ENCODE measurements around the gene RPS19BP1.
"Not testable (repeated sequence)": the region's sequence is repeated elsewhere in the genome, so short reads cannot be mapped to it uniquely, and the experiment has no call there.

Gene RPS19BP1

DNA sequence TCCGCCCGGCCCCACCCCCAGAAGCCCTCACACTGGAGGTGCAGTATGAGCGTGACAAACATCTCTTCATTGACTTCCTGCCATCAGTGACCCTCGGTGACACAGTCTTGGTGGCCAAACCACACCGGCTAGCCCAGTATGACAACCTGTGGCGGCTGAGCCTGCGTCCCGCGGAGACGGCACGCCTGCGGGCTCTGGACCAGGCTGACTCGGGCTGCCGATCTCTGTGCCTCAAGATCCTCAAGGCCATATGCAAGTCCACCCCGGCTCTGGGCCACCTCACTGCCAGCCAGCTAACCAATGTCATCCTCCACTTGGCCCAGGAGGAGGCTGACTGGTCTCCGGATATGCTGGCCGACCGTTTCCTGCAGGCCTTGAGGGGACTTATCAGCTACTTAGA lies 18.8 kb downstream of the RPS19BP1 start:
- Mint-ChIP-seq H3K36me3 (peaks cover 8% of the 10 kb centered on the region), H3K4me3 (no peak overlapping the region), H3K4me1 (peaks cover 32% of the 10 kb centered on the region), H3K9me3 (no peaks in the 10 kb centered on the region), H3K27me3 (no peaks in the 10 kb centered on the region), H3K27ac (no peak overlapping the region)

- H3K27ac Mint-ChIP-seq: no peak overlapping the region
- H3K4me1 Mint-ChIP-seq: peaks cover 36% of the 10 kb centered on the region
- peaks cover 10% of the 10 kb centered on the region for H3K36me3 Mint-ChIP-seq
- no peaks in the 10 kb centered on the region for H3K27me3 Mint-ChIP-seq
- no peaks in the 10 kb centered on the region for H3K9me3 Mint-ChIP-seq
- no peak overlapping the region for H3K4me3 Mint-ChIP-seq
Observed at GRCh38 chr22:39512026-39512425, 20.5 kb downstream of the RPS19BP1 start.

- no peak overlapping the region for H3K27ac Mint-ChIP-seq
- H3K9me3 Mint-ChIP-seq: no peaks in the 10 kb centered on the region
- peaks cover 43% of the 10 kb centered on the region for H3K4me1 Mint-ChIP-seq
- H3K4me3 Mint-ChIP-seq: no peak overlapping the region
- no peaks in the 10 kb centered on the region for H3K27me3 Mint-ChIP-seq
- H3K36me3 Mint-ChIP-seq: peaks cover 16% of the 10 kb centered on the region
Observed at GRCh38 chr22:39511226-39511625, 21.3 kb downstream of the RPS19BP1 start.

DNA sequence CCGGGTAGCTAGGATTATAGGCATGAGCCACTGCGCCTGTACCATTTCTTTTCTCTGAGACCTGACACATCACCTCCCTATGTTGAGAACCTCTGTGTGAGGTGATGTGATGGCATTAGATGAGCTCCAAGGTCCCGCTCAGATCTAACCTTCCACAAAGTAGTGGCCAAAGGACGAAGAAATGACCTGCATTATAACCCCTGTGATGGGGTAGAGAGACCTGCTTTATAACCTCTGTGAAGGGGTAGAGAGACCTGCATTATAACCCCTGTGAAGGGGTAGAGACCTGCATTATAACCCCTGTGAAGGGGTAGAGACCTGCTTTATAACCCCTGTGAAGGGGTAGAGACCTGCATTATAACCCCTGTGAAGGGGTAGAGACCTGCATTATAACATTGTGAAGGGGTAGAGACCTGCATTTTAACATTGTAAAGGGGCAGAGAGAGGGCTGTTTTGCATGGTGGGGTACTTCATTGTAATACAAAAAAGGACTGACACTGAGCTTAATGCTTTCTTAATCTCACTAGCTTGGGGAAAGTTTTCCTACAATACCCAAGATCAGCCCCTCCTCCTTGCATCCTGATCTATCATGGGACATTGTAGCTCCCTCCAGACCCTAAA lies 21.9 kb downstream of the RPS19BP1 start:
- H3K9me3 Mint-ChIP-seq: no peaks in the 10 kb centered on the region
- peaks cover 16% of the 10 kb centered on the region for H3K36me3 Mint-ChIP-seq
- no peak overlapping the region for H3K4me3 Mint-ChIP-seq
- peaks cover 43% of the 10 kb centered on the region for H3K4me1 Mint-ChIP-seq
- no peak overlapping the region for H3K27ac Mint-ChIP-seq
- H3K27me3 Mint-ChIP-seq: no peaks in the 10 kb centered on the region

DNA sequence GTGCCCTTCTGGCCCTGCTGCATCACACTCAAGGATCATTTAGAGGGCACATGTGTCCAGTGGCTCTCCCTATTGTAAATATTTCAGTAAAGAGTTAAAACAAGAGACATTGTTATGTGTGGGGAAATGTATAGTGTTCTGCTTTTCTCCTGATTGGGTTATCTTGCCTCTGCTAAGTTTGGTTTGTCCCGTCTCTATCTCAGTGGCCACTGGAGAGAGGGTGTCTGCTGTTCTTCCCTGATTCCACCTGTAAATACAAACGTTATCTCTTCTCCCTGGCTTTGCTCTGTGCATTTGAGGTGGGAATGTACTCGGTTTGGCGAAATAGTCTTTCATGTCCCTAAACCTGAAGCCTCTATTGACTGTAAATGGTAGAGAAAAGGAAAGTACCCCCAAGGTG lies 24.2 kb downstream of the RPS19BP1 start:
- no peaks in the 10 kb centered on the region for H3K27me3 Mint-ChIP-seq
- H3K4me1 Mint-ChIP-seq: peaks cover 48% of the 10 kb centered on the region
- H3K4me3 Mint-ChIP-seq: no peak overlapping the region
- H3K9me3 Mint-ChIP-seq: no peaks in the 10 kb centered on the region
- peaks cover 18% of the 10 kb centered on the region for H3K36me3 Mint-ChIP-seq
- H3K27ac Mint-ChIP-seq: no peak overlapping the region

DNA sequence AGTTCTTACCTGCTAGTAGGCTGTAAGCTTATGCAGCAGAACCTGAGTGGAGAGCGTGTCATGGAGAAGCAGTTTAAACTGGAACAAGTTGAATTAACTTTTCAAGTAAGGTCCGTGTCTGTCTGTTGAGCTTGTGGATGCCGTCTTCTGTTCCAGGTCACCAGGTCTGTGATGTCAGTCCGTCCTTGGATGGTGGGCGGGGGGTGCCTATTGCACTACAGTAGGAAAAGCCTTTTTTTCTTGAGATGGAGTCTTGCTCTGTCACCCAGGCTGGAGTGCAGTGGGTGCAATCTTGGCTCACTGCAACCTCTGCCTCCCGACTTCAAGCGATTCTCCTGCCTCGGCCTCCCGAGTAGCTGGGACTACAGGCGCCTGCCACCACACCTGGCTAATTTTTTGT lies 25.5 kb downstream of the RPS19BP1 start:
- not testable (repeated sequence) for H3K4me3 Mint-ChIP-seq, H3K9me3 Mint-ChIP-seq, H3K27me3 Mint-ChIP-seq, H3K27ac Mint-ChIP-seq
- H3K4me1 Mint-ChIP-seq: peaks cover 55% of the 10 kb centered on the region
- peaks cover 19% of the 10 kb centered on the region for H3K36me3 Mint-ChIP-seq

DNA sequence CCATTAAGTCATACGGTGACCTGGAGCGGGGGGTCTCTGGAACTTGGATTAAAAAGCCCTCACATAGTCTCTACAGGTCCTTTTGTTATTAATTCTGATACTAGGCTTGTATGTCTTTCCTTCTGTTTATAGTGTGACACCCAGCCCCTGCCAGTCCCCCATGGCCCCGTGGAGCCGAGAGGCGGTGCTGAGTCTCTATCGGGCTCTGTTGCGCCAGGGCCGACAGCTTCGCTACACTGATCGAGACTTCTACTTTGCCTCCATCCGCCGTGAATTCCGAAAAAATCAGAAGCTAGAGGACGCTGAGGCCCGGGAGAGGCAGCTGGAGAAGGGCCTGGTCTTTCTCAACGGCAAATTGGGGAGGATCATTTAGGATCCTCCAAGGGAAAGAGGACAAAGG lies 28.5 kb downstream of the RPS19BP1 start:
- peaks cover 50% of the 10 kb centered on the region for H3K4me1 Mint-ChIP-seq

DNA sequence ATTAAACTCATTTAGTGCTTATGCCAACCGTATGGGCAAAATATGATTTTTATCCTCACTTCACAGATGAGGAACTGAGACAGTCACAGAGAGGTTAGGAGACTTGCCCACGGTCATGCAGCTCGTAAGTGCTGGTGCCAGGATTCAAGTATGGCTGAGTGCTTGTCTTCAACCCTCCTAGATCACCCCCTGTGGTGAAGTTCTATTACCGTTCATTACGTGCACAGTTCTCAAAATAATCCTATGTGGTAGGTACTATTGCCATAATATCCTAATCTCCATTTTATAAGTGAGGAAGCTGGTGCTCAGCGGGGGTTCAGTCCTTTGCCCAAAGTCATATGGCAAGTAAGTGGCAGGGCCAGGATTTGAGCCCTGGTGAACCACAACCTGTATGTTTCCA lies 28.9 kb downstream of the RPS19BP1 start:
- Mint-ChIP-seq H3K36me3 (peaks cover 18% of the 10 kb centered on the region), H3K9me3 (no peaks in the 10 kb centered on the region), H3K4me3 (peak overlapping the region; percentile 97), H3K27ac (peak overlapping the region; percentile 19), H3K27me3 (no peaks in the 10 kb centered on the region), H3K4me1 (peaks cover 48% of the 10 kb centered on the region)

More for the DNA sequence above, 28.5 kb downstream of the RPS19BP1 start:
- Mint-ChIP-seq H3K27me3 (no peaks in the 10 kb centered on the region), H3K27ac (no peak overlapping the region), H3K4me3 (peak overlapping the region; percentile 42), H3K36me3 (peaks cover 18% of the 10 kb centered on the region), H3K9me3 (no peaks in the 10 kb centered on the region)

GRCh38 chr22:39502789-39503409 lies 29.6 kb downstream of the RPS19BP1 start:
- Mint-ChIP-seq H3K4me3 (peak overlapping the region; percentile 97), H3K27me3 (no peaks in the 10 kb centered on the region), H3K27ac (peak overlapping the region; percentile 74), H3K36me3 (peaks cover 16% of the 10 kb centered on the region), H3K9me3 (no peaks in the 10 kb centered on the region), H3K4me1 (peaks cover 41% of the 10 kb centered on the region)

DNA sequence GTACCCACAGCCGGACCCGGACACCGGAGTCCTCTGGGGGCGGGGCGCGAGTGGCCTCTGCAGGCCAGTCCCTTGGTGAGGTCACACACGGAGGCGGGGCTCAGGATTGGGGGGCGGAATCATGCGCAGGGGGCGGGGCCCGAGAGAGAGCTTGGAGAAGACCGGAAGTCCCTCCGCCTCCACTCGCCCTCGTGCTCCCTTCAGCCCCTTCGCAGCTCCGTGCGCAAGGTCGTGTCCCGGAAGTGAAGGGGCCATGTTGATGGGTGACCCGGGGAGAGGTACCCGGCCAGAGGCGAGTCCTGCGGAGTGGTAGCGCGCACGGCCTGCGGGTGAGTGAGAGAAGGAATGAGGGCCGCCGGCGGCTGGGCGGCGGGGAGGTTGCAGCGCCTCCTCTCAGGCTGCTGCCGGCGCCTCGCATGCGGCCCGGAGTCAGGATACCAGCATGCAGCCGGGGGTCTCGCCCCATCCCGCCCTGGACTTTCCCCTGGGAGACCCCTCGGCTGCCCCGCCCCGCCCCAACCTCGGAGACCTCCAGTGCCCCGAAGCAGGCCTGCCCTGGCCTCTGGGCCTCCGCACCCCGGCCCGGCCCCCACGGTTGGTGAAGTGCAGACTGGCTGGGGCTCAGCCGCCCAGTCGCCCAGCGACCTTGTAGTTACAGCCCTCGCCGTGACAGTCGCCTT lies 30.3 kb downstream of the RPS19BP1 start, which contains the start of gene MIEF1:
MIEF1 (plus strand) TSS at position 182 of the 680 bp plus-strand sequence. CDS start 9,005 bp downstream, outside the sequence.
- H3K4me1 Mint-ChIP-seq: peaks cover 44% of the 10 kb centered on the region
- H3K4me3 Mint-ChIP-seq: peak within 1 kb of the TSS; percentile 97
- H3K9me3 Mint-ChIP-seq: no peaks in the 10 kb centered on the region
- H3K36me3 Mint-ChIP-seq: peaks cover 16% of the 10 kb centered on the region
- H3K27ac Mint-ChIP-seq: peak within 1 kb of the TSS; percentile 99
- H3K27me3 Mint-ChIP-seq: no peaks in the 10 kb centered on the region

DNA sequence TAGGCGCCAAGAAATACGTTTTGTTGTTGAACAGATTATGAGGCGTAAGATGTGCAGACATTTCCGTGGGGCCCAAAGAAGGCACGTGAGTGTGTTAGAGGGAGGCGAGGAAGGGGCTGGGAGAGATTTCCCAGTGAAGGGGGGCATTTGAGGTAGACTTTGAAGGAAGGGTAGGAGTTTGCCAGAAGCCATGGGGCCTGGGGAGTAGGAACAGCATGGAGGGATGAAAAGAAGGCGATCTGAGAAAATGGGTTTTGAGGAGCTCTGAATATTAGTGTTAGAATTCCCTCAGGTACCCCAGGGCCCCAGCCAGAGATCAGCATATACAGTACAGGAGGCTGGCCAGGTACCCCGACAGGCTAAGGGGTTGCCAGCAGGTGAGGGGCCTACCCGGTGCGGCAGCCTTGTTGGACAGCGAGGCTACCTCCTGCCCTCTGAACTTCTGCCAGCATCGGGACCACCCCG lies 30.9 kb downstream of the RPS19BP1 start:
- no peaks in the 10 kb centered on the region for H3K9me3 Mint-ChIP-seq
- H3K27ac Mint-ChIP-seq: peak overlapping the region; percentile 99
- H3K4me1 Mint-ChIP-seq: peaks cover 41% of the 10 kb centered on the region
- peak overlapping the region; percentile 97 for H3K4me3 Mint-ChIP-seq
- H3K27me3 Mint-ChIP-seq: no peaks in the 10 kb centered on the region
- H3K36me3 Mint-ChIP-seq: peaks cover 14% of the 10 kb centered on the region

DNA sequence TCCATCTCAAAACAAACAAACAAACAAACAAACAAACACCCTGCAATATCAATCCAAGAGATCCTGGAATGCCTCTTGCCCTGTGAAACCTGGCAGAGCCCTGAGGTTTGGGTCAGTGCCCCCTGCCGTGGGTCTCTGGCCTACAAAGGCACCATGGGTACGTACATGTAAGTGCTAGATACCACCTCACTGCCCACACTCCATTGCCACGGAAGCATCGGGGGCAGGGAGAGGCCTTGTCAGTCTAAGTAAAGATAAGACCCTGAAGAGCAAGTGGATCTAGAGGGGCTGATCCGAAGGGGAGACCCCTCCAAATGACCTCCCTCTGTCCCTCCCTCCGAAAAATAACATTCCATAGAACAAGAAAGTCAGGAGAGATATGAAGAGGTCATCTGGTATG lies 32.4 kb downstream of the RPS19BP1 start:
- peaks cover 31% of the 10 kb centered on the region for H3K4me1 Mint-ChIP-seq
- H3K27me3 Mint-ChIP-seq: no peaks in the 10 kb centered on the region
- peak overlapping the region; percentile 36 for H3K4me3 Mint-ChIP-seq
- no peaks in the 10 kb centered on the region for H3K9me3 Mint-ChIP-seq
- H3K36me3 Mint-ChIP-seq: peaks cover 1% of the 10 kb centered on the region
- peak overlapping the region; percentile 12 for H3K27ac Mint-ChIP-seq

- Mint-ChIP-seq H3K4me1 (peaks cover 27% of the 10 kb centered on the region), H3K9me3 (no peaks in the 10 kb centered on the region), H3K27ac (peak overlapping the region; percentile 55), H3K4me3 (no peak overlapping the region), H3K27me3 (no peaks in the 10 kb centered on the region), H3K36me3 (peaks cover 1% of the 10 kb centered on the region)
Observed at GRCh38 chr22:39498802-39499201, 33.7 kb downstream of the RPS19BP1 start.

GRCh38 chr22:39498368-39498767 lies 34.2 kb downstream of the RPS19BP1 start:
- no peaks in the 10 kb centered on the region for H3K9me3 Mint-ChIP-seq
- no peaks in the 10 kb centered on the region for H3K27me3 Mint-ChIP-seq
- H3K4me1 Mint-ChIP-seq: peaks cover 26% of the 10 kb centered on the region
- no peak overlapping the region for H3K27ac Mint-ChIP-seq
- H3K4me3 Mint-ChIP-seq: no peak overlapping the region
- peaks cover 1% of the 10 kb centered on the region for H3K36me3 Mint-ChIP-seq

DNA sequence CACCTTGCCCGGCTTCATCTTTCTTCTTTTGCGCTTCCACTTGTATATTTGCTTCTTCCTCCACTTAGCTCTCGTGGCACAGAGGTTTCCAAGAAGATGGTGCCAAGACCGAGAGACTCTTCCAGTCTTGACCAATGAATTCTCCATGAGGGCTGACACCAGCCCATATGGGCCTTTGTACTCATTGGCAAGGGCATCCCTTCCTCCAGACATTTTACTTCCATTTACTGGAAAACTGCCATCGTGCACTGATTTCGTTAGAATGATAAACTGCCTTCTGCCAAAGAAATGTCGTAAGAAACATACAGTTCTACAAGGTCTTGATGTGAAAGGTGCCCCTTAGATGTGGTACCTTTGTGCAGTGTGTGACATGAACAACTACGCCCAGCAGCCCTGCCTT lies 35.1 kb downstream of the RPS19BP1 start:
- Mint-ChIP-seq H3K27me3 (no peaks in the 10 kb centered on the region), H3K9me3 (no peaks in the 10 kb centered on the region), H3K4me3 (no peak overlapping the region), H3K27ac (peak overlapping the region; percentile 55), H3K36me3 (peaks cover 1% of the 10 kb centered on the region), H3K4me1 (peaks cover 27% of the 10 kb centered on the region)
